ENCODE results near the gene SMCO4.

- TF ChIP-seq CTCF (IDR thresholded peaks at IDR 0.05; ENCODE audit: low read length): no peak
- TF ChIP-seq EZH2 (IDR thresholded peaks at IDR 0.05; ENCODE audit: borderline replicate concordance, low read length): no peak
Measured at GRCh38 chr11:93519179-93519578, 24.0 kb downstream of the SMCO4 start.

Measured in OCI-LY1 (cell line).